Prostate gland (tissue), 2 donors: ENCODE data around the gene ASB11.

Source experiments
- CTCF ChIP-seq, 4 experiments: fragments of 200-600 bp in 2 of 4; fragments of 450-650 bp in 2 of 4; sonication (generic) in 2 of 4; IDR thresholded peaks; 1 replicate in 3 of 4; 2 replicates in 1 of 4; pipeline ENCODE4 v1.5.1; 2016 to 2019; ENCODE audit warnings: antibody characterized with exemption in 4 of 4, mild to moderate bottlenecking in 2 of 4, moderate library complexity in 2 of 4
- POLR2A ChIP-seq: fragments of 450-650 bp; IDR thresholded peaks from one replicate; pipeline ENCODE4 v1.6.1; 2016; ENCODE audit warnings: antibody characterized with exemption, mild to moderate bottlenecking
- POLR2AphosphoS5 ChIP-seq: sonication (generic); formaldehyde crosslinking; IDR thresholded peaks from one replicate; pipeline ENCODE4 v1.6.1; 2017; ENCODE audit warnings: antibody characterized with exemption

GRCh38 chrX:15233416-15234015 is 81.9 kb downstream of the ASB11 start:
- TF ChIP-seq POLR2A (no peak), CTCF (IDR thresholded peaks at IDR 0.05) (no peak), POLR2AphosphoS5 (no peak)
